K562 (cell line): ENCODE data around the gene CABP4. TPM values are rescaled to one million over a fixed set of nuclear protein-coding genes. Genes with fewer than 3 reads are reported as not detected.

ENCODE experiments used
- HMGN3 ChIP-seq: IDR thresholded peaks from 2 replicates; pipeline ENCODE4 v1.6.1; 2011; ENCODE audit warnings: borderline replicate concordance, low read depth, mild to moderate bottlenecking, mixed read lengths, low read length; ENCODE audit not compliant: insufficient read length; ENCODE audit errors: extremely low read depth
- PHF20 ChIP-seq: fragments of 450-650 bp; IDR thresholded peaks from 2 replicates; pipeline ENCODE4 v1.6.1; 2018; ENCODE audit not compliant: partially characterized antibody
- RCOR1 ChIP-seq, 2 experiments: IDR thresholded peaks; 2 replicates each; pipeline ENCODE4 v1.6.1; 2012; ENCODE audit warnings: low read depth in 2 of 2, low read length in 2 of 2, borderline replicate concordance in 1 of 2, improper control_type of control experiment in 1 of 2
- SP1 ChIP-seq: sonication (generic); formaldehyde crosslinking; IDR thresholded peaks from 2 replicates; pipeline ENCODE4 v1.8.1; 2022; ENCODE audit warnings: mild to moderate bottlenecking, missing genetic modification reagents
- polyA plus RNA-seq, 8 experiments: library from polyadenylated mRNA; depleted of rRNA in 4 of 8; stranded (reverse) in 5 of 8; unstranded in 3 of 8; fragments of >200 nt; fragmentation: Nextera tagmentation in 2 of 8; fragmentation: Illumina TruSeq in 1 of 8; extraction: Ambion mirVana in 2 of 8; extraction: Trizol in 1 of 8; gene quantifications; 2 replicates each; pipeline versions ENCODE4 v1.2.1 to v1.2.3, GENCODE V29; 2011 to 2014; ENCODE audit warnings: inconsistent platforms in 1 of 8, missing spikeins in 1 of 8
- total RNA-seq, 7 experiments: library from RNA; depleted of rRNA in 6 of 7; stranded (reverse); fragments of >200 nt in 6 of 7; fragmentation: Illumina TruSeq in 2 of 7; extraction: Trizol in 2 of 7; gene quantifications; 2 replicates each; pipeline versions ENCODE4 v1.2.1 to v1.2.3, GENCODE V29; 2011 to 2021; ENCODE audit warnings: low replicate concordance in 1 of 7
- TF ChIP-seq, protein P1 (sequence below): fragments of 450-650 bp; IDR thresholded peaks from 2 replicates; pipeline ENCODE4 v1.6.1; 2016; ENCODE audit warnings: missing biosample characterization, missing genetic modification characterization
- TF ChIP-seq, protein P2 (sequence below), 2 experiments: IDR thresholded peaks; 2 replicates each; pipeline ENCODE4 v1.6.1; 2011; ENCODE audit warnings: borderline replicate concordance in 1 of 2, control low read depth in 1 of 2, low read depth in 1 of 2, low read length in 1 of 2, mild to moderate bottlenecking in 1 of 2, mixed read lengths in 1 of 2, moderate library complexity in 1 of 2; ENCODE audit not compliant: insufficient read depth in 1 of 2, insufficient read length in 1 of 2, poor library complexity in 1 of 2, severe bottlenecking in 1 of 2; ENCODE audit errors: extremely low read depth in 1 of 2
- TF ChIP-seq, protein P3 (sequence below): sonication (generic); formaldehyde crosslinking; IDR thresholded peaks from 2 replicates; pipeline ENCODE4 v1.8.1; 2023; ENCODE audit warnings: mild to moderate bottlenecking, missing genetic modification reagents
- TF ChIP-seq, protein P4 (sequence below), 2 experiments: IDR thresholded peaks; 2 replicates each; pipeline ENCODE4 v1.6.1; 2012; ENCODE audit warnings: improper control_type of control experiment in 2 of 2, low read depth in 2 of 2, low read length in 2 of 2, borderline replicate concordance in 1 of 2
- TF ChIP-seq, protein P5 (sequence below): fragments of 250-450 bp; sonication (Bioruptor Pico); IDR thresholded peaks from 2 replicates; pipeline ENCODE4 v1.8.0; 2021; ENCODE audit warnings: mild to moderate bottlenecking, moderate library complexity

The CABP4 gene
- total and polyA plus RNA-seq, 9 of the 15 experiments (the other 6 are each of a cell fraction or from before 2014, with no cell fraction given) = 0.11 TPM; not detected in 8

DNA sequence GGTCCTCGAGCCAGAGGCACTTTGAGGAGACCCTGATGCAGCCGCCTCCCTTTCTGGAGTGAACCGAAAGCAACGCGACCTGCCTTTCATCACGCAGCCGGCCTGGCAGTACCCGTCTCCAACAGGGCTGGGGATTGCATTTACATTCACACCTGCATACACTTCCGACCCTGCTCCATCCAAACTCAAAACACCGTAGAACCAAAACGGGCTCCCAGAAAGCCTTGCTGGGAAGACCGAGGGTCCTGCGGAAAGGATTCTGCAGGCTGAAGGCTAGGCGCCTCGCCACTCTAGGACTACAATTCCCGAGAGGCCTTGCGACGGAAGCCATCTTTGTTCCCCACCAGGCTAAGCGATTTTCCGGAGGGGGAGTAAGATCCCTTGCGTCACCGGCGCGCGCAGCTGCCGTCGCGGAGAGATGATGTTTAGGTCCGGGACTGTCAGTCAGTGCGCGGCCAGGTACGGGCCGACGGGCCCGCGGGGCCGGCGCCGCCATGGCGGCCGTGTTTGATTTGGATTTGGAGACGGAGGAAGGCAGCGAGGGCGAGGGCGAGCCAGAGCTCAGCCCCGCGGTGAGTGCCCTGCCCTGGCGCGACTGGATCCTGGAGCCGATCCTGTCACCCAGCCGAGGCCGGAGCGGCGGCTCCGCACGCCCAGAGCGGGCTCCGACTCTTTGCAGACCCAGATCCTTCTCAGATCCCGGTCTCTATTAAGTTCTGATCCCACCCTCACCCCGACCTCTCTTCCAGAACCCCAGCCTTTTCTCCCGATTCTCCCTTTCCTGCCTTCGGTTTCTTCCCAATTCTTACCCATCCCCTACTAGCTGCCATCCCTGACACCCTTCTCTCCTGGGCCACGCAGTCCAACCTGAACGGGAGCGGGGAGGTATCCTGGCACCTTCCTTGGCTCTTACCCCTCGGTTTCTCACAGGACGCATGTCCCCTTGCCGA lies 26.8 kb upstream of the CABP4 start, which contains the start of gene RPS6KB2 (continued):
- TF ChIP-seq, protein P1, sequence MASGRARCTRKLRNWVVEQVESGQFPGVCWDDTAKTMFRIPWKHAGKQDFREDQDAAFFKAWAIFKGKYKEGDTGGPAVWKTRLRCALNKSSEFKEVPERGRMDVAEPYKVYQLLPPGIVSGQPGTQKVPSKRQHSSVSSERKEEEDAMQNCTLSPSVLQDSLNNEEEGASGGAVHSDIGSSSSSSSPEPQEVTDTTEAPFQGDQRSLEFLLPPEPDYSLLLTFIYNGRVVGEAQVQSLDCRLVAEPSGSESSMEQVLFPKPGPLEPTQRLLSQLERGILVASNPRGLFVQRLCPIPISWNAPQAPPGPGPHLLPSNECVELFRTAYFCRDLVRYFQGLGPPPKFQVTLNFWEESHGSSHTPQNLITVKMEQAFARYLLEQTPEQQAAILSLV (tag) = peak; percentile 6; the same call in 1 of the 2 replicates
- TF ChIP-seq, protein P2, sequence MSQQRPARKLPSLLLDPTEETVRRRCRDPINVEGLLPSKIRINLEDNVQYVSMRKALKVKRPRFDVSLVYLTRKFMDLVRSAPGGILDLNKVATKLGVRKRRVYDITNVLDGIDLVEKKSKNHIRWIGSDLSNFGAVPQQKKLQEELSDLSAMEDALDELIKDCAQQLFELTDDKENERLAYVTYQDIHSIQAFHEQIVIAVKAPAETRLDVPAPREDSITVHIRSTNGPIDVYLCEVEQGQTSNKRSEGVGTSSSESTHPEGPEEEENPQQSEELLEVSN (IDR thresholded peaks at IDR 0.05; ENCODE audit: borderline replicate concordance in 1 of 2, extremely low read depth in 1 of 2, insufficient read depth in 1 of 2, insufficient read length in 1 of 2, low read depth in 1 of 2, low read length in 1 of 2, poor library complexity in 1 of 2, severe bottlenecking in 1 of 2) = peak in 1 of 2 experiments; percentile 4
- TF ChIP-seq PHF20 (peak; percentile 95), SP1 (CRISPR knock-in tag) (peak; percentile 91), RCOR1 (IDR thresholded peaks at IDR 0.05; ENCODE audit: borderline replicate concordance in 1 of 2, low read depth in 2 of 2, low read length in 2 of 2) (no peak; a peak in 1 of 4 replicates), HMGN3 (peak; percentile 35)
- TF ChIP-seq, protein P3, sequence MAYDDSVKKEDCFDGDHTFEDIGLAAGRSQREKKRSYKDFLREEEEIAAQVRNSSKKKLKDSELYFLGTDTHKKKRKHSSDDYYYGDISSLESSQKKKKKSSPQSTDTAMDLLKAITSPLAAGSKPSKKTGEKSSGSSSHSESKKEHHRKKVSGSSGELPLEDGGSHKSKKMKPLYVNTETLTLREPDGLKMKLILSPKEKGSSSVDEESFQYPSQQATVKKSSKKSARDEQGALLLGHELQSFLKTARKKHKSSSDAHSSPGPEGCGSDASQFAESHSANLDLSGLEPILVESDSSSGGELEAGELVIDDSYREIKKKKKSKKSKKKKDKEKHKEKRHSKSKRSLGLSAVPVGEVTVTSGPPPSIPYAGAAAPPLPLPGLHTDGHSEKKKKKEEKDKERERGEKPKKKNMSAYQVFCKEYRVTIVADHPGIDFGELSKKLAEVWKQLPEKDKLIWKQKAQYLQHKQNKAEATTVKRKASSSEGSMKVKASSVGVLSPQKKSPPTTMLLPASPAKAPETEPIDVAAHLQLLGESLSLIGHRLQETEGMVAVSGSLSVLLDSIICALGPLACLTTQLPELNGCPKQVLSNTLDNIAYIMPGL = peak; percentile 52; the same call in 1 of the 2 replicates
- TF ChIP-seq, protein P4, sequence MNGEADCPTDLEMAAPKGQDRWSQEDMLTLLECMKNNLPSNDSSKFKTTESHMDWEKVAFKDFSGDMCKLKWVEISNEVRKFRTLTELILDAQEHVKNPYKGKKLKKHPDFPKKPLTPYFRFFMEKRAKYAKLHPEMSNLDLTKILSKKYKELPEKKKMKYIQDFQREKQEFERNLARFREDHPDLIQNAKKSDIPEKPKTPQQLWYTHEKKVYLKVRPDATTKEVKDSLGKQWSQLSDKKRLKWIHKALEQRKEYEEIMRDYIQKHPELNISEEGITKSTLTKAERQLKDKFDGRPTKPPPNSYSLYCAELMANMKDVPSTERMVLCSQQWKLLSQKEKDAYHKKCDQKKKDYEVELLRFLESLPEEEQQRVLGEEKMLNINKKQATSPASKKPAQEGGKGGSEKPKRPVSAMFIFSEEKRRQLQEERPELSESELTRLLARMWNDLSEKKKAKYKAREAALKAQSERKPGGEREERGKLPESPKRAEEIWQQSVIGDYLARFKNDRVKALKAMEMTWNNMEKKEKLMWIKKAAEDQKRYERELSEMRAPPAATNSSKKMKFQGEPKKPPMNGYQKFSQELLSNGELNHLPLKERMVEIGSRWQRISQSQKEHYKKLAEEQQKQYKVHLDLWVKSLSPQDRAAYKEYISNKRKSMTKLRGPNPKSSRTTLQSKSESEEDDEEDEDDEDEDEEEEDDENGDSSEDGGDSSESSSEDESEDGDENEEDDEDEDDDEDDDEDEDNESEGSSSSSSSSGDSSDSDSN (IDR thresholded peaks at IDR 0.05; ENCODE audit: borderline replicate concordance in 1 of 2, low read depth in 2 of 2, low read length in 2 of 2) = 0 out of 4 replicates have a peak, but pooled peaks of 1 of the 2 experiments have one; percentile 27
- TF ChIP-seq, protein P5, sequence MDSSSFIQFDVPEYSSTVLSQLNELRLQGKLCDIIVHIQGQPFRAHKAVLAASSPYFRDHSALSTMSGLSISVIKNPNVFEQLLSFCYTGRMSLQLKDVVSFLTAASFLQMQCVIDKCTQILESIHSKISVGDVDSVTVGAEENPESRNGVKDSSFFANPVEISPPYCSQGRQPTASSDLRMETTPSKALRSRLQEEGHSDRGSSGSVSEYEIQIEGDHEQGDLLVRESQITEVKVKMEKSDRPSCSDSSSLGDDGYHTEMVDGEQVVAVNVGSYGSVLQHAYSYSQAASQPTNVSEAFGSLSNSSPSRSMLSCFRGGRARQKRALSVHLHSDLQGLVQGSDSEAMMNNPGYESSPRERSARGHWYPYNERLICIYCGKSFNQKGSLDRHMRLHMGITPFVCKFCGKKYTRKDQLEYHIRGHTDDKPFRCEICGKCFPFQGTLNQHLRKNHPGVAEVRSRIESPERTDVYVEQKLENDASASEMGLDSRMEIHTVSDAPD (CRISPR knock-in tag) = no peak
